GM21360 (cell line): ENCODE data around the gene SCUBE3.

ENCODE experiments used
- ATAC-seq: cut with Tn5 transposase; IDR thresholded peaks from one replicate; pipeline ENCODE4 v1.9.1; 2021; ENCODE audit warnings: mild to moderate bottlenecking, moderate library complexity; ENCODE audit not compliant: unreplicated experiment

Gene SCUBE3

DNA sequence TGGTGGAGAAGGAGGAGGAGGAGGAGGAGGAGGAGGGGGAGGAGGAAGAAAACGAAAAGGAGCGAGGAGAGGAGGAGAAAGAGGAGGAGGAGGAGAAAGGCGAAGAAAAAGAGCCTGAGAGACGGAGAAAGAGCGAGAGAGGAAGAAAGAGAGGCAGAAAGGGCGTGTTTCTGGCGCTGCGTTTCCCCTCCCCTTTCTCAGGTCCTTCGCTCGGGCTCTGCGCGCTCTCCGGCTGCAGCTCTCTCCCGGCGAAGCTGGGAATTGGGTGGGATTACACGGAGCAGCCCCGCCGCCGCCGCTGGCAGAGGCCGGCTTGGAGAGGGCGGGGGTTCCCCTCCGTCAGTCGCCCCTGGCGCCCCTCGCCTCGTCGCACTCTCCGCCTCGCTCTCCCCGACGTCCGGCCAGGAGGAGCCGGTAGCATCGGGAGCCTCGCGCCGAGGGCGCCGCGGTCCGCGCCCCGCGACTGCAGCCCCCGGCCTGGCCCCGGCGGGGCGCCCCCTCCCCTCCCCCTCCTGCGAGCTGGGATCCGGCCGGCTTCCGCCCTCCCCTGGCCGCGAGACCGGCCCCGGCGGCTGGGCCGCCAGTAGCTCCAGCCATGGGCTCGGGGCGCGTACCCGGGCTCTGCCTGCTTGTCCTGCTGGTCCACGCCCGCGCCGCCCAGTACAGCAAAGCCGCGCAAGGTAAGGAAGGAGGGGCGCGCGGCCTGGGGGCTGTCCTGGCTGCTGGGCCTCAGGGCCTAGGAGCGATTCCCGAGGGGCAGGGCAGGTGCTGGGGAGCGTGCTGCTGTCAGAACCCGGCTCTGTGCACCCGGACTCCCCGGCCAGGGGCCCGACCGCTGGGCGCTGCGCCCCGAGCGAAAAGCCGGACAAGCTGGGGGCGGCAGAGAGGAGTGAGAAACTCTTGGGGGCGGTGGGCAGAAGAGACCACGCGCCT lies at the start of gene SCUBE3:
TSS of gene SCUBE3 (plus strand) at position 133 of the 933 bp plus-strand sequence. CDS start at position 596, 463 bp downstream.
- ATAC-seq = no peak

DNA sequence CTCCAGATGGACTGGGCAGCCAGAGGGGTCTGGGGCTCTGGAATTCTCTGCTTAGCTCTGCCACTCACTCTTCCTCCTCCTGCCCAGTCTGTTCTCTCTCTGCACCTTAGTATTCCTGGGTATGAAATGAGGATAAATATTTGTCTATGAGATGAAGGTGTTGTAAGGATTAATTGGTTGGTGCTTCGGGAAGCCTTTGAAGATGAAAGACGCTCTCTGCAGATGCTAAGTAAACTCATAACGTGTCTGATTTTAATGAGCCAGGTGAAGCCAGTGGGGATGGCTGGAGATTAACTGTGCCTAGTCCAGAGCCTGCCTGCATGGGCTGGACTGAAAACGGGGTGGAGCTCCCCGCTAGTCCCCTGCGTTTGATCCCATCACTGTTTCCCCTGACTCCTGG lies 49.5 kb upstream of the SCUBE3 start:
- ATAC-seq = no peak

DNA sequence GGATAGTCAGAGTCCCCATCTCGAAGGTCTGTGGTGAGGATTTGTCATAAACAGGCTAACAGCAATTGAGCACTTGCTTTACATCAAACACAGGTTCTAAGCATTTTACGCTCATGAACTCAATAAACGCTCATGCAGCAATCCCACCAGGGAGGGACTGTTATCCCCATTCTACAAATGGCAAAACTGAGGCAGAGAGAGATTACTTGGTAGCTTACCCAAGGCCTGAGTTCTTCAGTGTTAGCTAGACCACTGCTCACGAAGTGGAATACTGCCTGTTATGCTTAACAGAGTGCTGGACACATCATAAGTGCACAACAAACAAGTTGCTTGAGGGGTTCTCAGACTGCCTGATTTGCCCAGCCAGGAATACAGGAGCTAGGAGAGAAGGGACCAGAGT lies 48.9 kb upstream of the SCUBE3 start:
- no peak for ATAC-seq

DNA sequence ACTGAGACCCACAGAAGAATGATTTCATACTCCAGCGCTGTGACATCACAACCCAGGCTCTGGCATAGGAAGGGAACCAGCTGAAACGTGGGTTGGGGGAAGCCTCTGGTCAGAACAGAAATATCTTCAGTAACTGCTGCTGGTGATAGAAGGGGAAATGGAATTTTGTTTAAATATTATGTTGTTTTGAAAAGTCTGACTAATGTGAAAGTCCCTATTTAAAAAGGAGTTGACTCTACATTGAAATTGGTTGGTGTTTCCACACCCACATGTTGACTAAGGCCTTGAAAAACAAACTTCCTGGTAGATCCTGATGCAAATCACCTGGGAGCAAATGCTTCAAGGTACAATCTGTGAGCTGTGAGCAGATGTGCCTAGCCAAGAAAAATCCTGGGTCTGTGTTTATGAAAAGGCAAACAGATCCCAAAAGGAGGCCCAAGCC lies 48.1 kb upstream of the SCUBE3 start:
- ATAC-seq = no peak

DNA sequence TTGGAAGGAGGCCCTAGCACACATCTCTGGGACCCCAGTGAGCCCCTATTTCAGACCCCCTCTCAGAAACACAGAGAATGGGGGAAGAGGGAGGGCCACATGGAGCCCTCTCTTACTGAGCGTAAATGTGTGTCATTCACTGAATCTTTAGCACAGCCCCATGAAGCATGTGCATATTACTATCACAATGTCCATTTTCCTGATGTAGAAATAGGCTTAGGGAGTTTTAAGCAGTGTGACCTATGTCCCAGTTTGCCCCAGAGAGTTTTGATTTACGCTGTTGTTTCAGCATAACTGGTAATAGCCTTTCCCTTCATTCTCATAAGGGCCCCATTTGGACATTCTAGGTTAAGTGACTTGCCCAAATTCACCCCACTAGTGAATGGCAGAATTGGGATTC lies 47.6 kb upstream of the SCUBE3 start:
- no peak for ATAC-seq

DNA sequence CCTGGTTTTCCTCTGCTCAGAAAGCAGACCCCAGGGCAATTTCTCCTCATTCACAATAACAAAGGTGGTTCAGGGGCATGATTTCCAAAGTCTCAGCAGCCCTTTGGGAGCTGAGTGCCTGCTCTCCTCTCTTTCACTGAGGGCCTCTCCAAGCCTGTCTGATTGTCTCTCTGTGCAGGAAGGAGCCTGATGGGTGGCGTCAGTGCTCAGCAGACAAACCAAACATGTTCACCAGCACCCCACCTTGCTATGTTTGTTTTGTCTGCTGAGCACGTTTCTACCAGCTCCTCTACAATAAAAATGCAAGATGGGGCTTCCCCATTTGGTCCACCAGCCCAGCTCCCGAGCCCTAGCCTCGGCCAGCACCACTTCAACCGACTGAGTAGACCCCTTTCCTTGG lies 47.2 kb upstream of the SCUBE3 start:
- ATAC-seq = no peak

DNA sequence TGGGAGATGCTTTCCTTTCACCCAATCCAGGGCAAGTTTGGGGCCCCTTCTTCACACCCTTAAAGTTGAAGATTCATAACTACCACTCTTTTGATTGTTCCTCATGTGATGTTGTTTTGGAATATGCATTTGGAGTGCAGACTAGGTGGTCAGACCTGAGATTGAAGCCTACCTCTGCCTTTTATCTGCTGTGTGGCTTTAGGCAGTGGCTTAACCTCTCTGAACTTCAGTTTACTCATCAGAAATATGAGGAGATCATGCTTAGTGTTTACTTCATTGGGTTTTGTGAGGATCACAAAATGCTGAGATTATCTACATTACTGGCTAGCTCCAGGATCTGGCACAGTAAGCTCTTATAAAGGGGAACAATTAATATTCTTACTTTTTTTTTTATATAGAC lies 46.3 kb upstream of the SCUBE3 start:
- no peak for ATAC-seq

DNA sequence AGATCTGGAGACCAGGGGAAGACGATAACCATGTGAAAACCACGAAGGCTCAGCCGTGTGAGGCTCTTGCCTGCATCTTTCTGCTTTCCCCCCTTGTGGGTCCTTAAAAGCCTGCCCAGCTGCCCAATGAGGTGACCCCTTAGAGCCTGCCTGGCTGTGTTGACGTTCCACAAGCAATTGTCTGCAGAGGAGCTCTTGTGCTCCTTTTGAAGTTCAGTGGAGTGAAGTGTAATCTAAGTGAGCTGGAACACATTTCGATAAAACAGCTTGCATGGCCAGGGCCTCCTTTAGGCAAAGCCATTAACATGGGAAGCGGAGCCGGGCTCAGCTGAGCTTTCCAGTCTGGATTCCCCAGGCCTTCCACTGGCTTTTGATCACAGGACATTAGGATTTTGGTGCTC lies 45.3 kb upstream of the SCUBE3 start:
- ATAC-seq = no peak

DNA sequence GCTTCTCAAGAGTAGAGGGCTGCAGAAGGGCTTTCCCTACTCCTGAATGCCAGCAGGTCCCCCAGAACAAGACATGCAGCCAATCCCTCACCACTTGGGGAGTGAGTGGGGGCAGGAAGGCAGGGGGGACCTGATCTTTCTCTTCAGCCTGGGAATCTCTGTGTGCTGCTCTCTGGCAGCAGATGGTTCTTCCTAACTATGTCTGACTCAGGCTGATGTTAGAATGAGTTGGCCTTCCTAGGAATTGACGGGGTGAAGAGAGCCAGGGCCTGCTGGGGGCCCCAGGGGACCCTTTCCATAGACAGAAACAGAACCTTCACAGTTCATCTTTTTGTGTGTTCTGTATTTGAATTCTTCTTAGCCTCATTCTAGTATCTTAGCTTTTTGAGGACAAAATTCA lies 43.6 kb upstream of the SCUBE3 start:
- ATAC-seq = no peak

DNA sequence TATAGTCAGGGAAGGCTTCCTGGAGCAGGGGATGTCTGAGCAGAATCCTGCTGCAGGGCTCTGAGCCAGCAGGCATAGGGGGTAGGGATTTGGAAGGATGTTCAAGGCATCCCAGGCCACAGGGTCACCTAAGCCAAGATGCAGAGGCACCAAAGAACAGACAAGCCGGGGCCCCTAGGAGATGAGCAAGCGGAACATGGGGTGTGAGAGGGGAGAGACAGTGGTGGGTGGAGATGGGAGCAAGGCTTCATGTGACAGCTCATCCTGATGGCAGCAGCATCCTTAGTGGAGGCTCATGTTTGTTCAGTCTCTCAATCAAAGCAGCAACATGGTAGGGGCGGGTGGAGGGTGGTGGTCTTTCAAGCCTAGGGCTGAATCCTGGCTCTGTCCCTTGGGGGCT lies 42.9 kb upstream of the SCUBE3 start:
- no peak for ATAC-seq

DNA sequence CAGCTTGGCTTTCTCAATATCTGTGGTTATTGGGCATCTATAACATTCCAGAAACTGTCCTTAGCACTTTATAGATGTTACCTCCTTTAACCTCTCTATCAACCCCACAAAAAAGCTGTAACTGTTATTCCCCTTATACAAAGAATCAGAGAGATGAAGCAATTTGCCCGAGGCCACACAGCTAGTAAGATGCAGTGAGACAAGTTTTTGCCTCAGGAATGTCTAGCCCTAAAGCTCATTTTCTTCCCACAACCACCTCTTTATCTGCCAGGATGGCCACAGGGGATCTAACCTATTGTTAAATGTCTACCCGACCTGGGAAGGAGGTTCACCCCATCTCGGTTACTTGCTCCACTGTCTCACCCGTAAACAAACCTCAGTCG lies 40.7 kb upstream of the SCUBE3 start:
- no peak for ATAC-seq

DNA sequence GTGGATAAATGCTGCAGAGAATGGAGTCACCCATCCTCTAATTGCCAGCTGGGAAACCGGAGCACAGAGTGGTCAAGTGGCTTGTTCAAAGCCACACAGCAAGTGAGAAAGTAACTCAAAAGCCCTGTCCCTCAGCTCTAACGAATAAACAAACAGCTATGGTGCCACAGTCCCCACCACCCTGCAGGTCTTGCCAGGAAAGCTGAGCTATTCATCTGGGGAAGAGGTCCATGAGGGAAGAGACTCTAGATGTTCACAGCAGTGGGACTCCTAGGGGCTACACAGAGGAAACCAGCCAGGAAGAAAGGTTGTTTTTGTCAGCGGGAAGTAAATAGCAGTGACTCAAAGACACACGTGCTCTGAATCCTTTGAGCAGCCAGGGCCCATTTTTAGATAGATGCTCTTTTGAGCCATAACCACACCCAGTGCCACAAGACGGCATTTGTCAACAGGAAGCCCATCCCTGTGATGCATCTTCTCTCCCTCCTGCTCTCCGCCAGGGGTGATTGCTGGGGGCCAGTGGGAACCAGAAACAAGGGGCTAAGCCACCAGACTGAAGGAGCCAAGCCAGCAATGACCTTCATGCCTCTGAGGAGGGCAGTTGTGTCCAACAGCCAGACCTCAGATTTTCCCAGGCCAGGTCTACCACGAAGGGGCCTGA lies 40.2 kb upstream of the SCUBE3 start:
- ATAC-seq = no peak

DNA sequence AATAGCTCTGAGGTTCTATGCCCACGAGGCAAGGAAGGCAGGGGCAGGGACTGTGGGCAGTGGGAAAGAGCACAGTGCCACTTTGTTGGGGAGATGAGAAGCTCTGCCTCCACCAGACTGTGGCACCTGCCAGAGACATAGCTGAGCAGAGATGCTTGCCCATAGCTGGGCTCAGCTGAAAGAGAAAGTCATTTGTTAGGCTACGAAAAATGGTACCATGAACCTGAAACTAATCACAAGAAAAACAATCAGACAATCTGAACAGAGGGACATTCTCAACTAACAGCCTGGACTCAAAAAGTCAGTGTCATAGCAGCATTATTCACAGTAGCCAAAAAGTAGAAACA lies 39.7 kb upstream of the SCUBE3 start:
- no peak for ATAC-seq

DNA sequence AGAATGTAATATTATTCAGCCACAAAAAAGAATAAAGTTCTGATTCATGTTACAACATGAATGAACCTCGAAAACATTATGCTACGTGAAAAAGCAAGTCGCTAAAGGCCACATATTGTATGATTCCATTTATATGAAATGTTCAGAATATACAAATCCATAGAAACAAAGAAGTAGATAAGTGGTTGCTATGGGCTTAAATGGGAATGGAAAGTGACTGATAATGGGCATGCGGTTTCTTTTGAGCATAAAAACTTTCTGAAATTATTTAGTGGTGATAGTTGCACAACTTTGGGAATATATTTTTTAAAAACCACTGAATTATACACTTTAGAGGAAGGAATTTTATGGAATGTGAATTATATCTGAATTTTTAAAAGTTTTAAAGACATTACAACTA lies 39.3 kb upstream of the SCUBE3 start:
- no peak for ATAC-seq

DNA sequence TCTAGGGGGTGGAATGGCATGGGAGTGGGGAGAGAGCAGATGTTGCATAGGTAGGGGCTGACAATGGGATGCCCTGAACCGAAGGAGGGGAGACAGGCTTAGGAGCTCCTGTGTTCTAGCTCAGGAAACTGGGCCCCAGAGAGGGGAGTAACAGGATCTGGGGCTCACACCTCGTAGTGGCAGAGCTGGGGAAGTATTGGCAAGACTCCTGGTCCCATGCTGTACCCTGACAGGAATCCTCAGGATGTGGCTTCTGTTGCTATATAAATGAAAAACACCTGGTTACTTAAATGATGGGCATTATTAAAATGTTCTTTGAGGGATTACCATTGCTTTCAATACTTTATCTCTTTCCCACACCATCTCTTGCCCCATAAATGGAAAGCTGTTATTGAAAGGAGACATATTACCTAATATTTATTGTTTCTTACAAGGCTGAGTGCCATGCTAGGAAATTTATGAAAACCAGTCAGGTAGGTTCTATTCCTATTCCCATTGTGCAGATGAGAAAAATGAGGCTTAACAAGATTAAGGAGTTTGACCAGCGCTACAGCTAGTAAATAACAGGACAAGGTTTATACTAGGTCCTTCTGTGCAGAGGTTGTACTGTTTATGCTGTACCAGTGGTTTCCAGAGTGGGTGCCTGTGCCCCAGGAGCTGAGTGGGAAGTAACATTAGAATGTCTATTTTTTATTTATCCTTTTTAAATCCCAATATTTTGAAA lies 37.3 kb upstream of the SCUBE3 start:
- ATAC-seq = no peak

DNA sequence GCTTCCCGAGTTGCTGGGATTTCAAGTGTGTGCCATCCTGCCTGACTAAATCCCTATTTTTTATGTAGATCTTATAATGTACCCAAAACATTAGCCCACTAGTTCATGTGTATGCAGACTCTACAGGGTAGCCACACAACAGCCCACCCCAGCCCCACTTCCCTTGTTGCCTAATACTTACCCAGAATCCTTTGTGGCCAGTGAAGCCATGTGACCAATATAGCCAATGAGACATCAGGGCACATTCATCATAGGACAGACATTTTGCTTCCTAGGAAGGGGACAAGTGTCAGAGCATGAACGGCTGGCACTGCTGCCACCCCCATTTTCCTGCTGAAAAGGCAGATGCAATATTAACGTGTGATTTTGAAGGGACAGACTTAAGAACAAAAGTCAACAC lies 36.6 kb upstream of the SCUBE3 start:
- ATAC-seq = no peak

DNA sequence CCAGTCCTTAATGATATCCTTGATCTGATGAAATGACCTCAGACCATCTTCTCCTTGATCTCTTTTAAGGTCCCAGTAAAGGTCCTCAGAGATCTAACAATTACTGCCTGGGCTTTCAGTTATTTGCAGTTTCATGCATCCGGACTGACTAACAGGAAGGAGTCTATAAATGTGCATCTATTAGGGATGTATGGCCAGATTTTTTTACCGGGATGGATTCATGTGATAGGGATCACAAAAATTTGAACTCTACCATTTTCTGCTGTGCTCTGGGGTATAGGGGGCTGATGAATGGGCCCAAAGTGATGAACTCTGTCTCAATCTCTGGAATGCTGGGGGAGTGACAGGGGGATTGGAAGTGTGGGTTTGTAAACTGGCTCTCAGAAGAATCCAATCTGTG lies 36.2 kb upstream of the SCUBE3 start:
- no peak for ATAC-seq

DNA sequence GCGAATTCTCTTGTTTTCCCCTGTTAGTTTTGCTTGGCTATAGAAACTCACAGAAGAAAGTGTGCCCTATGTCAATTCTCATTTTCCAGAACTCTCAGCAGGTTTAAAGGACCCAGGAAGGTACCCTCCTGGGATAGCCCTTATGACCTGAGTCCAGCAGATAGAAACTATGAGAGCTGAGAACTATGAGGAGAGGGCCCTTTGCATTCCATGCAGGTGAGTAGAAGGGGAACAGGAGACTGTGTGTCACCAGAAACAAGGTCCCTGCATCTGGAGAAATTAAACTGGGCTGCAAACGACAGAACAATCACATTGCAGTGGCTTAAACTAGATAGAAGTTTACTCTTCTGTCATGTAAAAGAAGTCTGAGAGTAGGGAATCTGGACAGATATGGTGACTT lies 35.7 kb upstream of the SCUBE3 start:
- no peak for ATAC-seq

DNA sequence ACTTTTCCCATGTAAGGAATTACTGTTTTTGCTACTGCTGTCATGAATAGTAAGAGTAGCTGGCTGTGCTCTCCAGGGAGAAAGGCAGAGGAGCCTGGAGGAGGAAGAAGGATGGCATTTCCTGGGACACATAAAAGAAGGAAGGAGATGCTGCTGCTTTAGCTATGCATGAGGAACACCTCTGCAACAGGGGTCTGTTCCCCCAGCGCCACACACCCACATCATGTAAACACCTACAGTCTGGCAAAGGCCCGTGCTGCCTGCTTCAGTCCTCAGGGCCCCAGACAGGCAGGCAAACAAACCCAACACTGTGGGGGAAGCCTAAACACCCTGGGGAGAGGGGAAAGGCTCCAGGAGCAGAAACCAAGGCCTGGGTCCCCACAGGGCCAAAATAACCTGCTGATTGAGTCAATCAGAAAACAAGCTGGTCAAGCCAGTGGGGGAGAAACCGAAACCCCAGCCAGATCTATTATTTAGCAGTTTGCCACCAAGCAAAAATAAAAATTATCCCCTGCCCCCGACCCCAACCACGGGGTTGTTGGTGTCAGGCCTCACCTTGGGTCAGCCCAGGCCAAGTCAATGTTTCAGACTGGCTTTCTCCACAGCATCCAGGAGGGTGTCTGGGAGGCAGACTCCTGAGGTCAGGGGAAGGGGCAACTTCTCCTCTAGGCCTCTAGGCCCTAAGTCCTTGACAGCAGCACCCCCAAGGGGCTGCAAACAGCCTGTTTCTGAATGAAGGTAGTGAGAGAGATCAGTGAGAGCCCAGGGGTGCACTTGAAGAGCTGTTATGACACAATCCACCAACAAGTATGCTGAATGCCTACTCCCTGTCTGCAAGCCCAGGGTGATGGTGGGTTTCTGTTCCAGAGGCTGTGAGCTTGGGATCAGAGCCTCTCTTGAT lies 34.6 kb upstream of the SCUBE3 start:
- no peak for ATAC-seq

DNA sequence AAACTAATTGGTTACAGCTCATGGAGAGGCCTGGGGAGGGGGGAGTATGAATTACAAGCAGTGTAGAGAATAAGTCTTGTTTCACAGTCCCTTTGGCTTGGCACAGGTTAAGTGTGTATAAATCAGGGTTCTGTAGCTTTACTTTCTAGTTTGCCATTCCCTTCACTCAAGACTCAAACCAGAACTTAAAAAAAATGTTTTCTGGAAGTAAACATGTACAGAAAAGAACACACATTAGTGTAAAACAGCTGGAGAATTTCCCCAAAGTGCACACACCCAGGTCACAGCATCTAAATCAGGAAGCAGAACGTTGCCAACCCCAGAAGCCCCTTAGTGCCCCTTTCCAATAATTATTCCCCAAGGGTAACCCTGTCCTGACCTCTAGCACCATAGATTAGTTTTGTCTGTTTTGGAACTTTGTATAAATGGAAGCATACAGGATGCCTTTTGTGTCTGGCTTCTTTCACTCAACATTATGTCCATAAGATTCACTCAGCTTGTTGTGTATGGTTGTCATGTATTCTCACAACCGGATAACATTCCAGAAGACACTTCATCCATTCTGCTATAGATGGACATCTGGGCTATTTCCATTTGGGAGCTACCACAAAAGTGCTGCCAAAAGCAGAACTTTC lies 33.7 kb upstream of the SCUBE3 start:
- ATAC-seq = no peak
